ENCODE data around the gene CELA3B. TPM values are rescaled to one million over a fixed set of nuclear protein-coding genes. Genes with fewer than 3 reads are reported as not detected.

Gene CELA3B
- total and polyA plus RNA-seq, 2 of the 8 experiments (the other 6 are each of a cell fraction or from before 2014, with no cell fraction given), result not detected

GRCh38 chr1:21927533-21928237, 49.1 kb upstream of the CELA3B start:
- H3K27ac ChIP-seq (ENCODE audit: low read depth, low read length), result no peak overlapping the region; the same call in 1 of the 2 replicates
- H3K56ac ChIP-seq (replicated peaks; ENCODE audit: insufficient read length, low read depth, low read length), result no peak overlapping the region
- H3K4me2 ChIP-seq (ENCODE audit: insufficient read depth in 1 of 2, low read depth in 2 of 2, low read length in 2 of 2), result no peak overlapping the region
- no peak overlapping the region; the same call in 1 of the 2 replicates for H4K8ac ChIP-seq (ENCODE audit: extremely low read depth, insufficient read depth, low read length)
- H3K9me3 ChIP-seq (ENCODE audit: insufficient read depth in 2 of 2, low read depth in 1 of 2, low read length in 1 of 2), result no peaks in the 10 kb centered on the region
- DNase-seq (ENCODE audit: low read depth in 1 of 2, low spot score in 2 of 2), result no peak
- H4K5ac ChIP-seq (ENCODE audit: insufficient read length, low read depth, low read length), result no peak overlapping the region
- ChIA-PET POLR2A (ENCODE audit: partially characterized antibody) (interaction anchor here (1.0 to 2.4 kb wide), 2 partner anchors 8 to 10 kb away, joined by 4 to 6 read pairs; no protein-coding TSS in a partner anchor), CTCF (ENCODE audit: partially characterized antibody) (interaction anchor here (0.7 to 1.4 kb wide), 2 partner anchors 14 to 37 kb away, joined by 3 read pairs; no protein-coding TSS in a partner anchor)
- peaks cover 2 to 24% (median 9%) of the 10 kb centered on the region in 4 experiments; a peak in 6 of 7 replicates for H3K4me1 ChIP-seq (replicated peaks in 1 of 4; ENCODE audit: control insufficient read depth in 3 of 4, insufficient read depth in 4 of 4, low read length in 3 of 4)
- H3K4ac ChIP-seq (replicated peaks; ENCODE audit: insufficient read length, low read depth, low read length), result no peak overlapping the region
- no peak overlapping the region for H3K18ac ChIP-seq (ENCODE audit: extremely low read depth, low read length)
- H2AK5ac ChIP-seq (ENCODE audit: low read depth, low read length), result no peak overlapping the region
- no peak overlapping the region for H2BK120ac ChIP-seq (replicated peaks; ENCODE audit: low read depth, low read length)
- H2AFZ ChIP-seq (ENCODE audit: low read length), result no peak overlapping the region
- 91% methylated on average over 12 of the region's 12 CpGs; no CpG with 5 or more reads in 1 of the 2 experiments for WGBS, 2 experiments (ENCODE audit: extremely low coverage in 1 of 2, insufficient coverage in 1 of 2, insufficient read length in 1 of 2, insufficient replicate concordance in 2 of 2, low coverage in 1 of 2, low lambda C conversion rate in 2 of 2, missing lambda C conversion rate in 1 of 2)
- no peak overlapping the region for H3K9ac ChIP-seq (replicated peaks in 1 of 4; ENCODE audit: extremely low read depth in 1 of 4, low read depth in 3 of 4, low read length in 3 of 4)
- H3K23me2 ChIP-seq (ENCODE audit: low read depth, low read length), result 0 out of 2 replicates have a peak, but pooled peaks cover 2% of the 10 kb centered on the region
- H3K14ac ChIP-seq (ENCODE audit: insufficient read length), result no peak overlapping the region
- peaks cover 6 to 13% of the 10 kb centered on the region in 2 experiments for H4K20me1 ChIP-seq (replicated peaks in 1 of 2; ENCODE audit: control insufficient read depth in 1 of 2, insufficient read depth in 2 of 2, low read length in 2 of 2)
- H2BK12ac ChIP-seq (ENCODE audit: low read depth, low read length), result no peak overlapping the region
- H4K91ac ChIP-seq (replicated peaks; ENCODE audit: insufficient read length, low read length), result no peak overlapping the region
- no peak overlapping the region for H3K4me3 ChIP-seq (ENCODE audit: extremely low read depth in 1 of 4, insufficient read depth in 2 of 4, low read depth in 3 of 4, low read length in 4 of 4)
- no peak for FAIRE-seq
- no peak for TF ChIP-seq RAD21 (IDR thresholded peaks at IDR 0.05 in 1 of 2, conservative IDR thresholded peaks at IDR 0.05 in 1 of 2; ENCODE audit: low read depth in 2 of 2, low read length in 2 of 2)
- TF ChIP-seq TEAD4 (IDR thresholded peaks at IDR 0.05; ENCODE audit: low read depth, low read length), result 0 out of 2 replicates have a peak, but pooled peaks have one; percentile 40
- TF ChIP-seq CBX5 (IDR thresholded peaks at IDR 0.05; ENCODE audit: low read depth, low read length), result no peak
- no peak for TF ChIP-seq NRF1 (IDR thresholded peaks at IDR 0.05; ENCODE audit: low read depth, low read length)
- TF ChIP-seq POLR2AphosphoS5 (IDR thresholded peaks at IDR 0.05; ENCODE audit: low read depth, low read length), result no peak
- H2BK20ac ChIP-seq (ENCODE audit: low read length), result no peak overlapping the region
- peaks cover 20% of the 10 kb centered on the region for H3K79me1 ChIP-seq (ENCODE audit: low read depth, low read length)
- no peak overlapping the region for H2BK15ac ChIP-seq (ENCODE audit: low read length)
- no peak overlapping the region for H3K23ac ChIP-seq (ENCODE audit: insufficient read length)
- no peaks in the 10 kb centered on the region for H3K36me3 ChIP-seq (ENCODE audit: control insufficient read depth in 2 of 4, insufficient read depth in 4 of 4, low read length in 3 of 4)
- peaks cover 0 to 55% of the 10 kb centered on the region in 2 experiments; a peak in 2 of 4 replicates for H3K79me2 ChIP-seq (ENCODE audit: control insufficient read depth in 1 of 2, insufficient read depth in 2 of 2, low read length in 2 of 2)
- H2BK5ac ChIP-seq (ENCODE audit: low read depth, low read length), result 0 out of 2 replicates have a peak overlapping the region, but pooled peaks have one; percentile 24
- no peaks in the 10 kb centered on the region for H3K27me3 ChIP-seq (replicated peaks in 1 of 4; ENCODE audit: control insufficient read depth in 3 of 4, extremely low read depth in 1 of 4, insufficient read depth in 3 of 4, low read length in 3 of 4)

Data from H1 (cell line).